Lower lobe of right lung (tissue), 2 donors: Measurements from ENCODE around the gene IL12B. TPM values are rescaled to one million over a fixed set of nuclear protein-coding genes. Genes with fewer than 3 reads are reported as not detected.
A peak's percentile ranks its signal among the peaks of the same experiment; 100 is the strongest.
"Not testable (repeated sequence)": the region's sequence is repeated elsewhere in the genome, so short reads cannot be mapped to it uniquely, and the experiment has no call there.

Source experiments
- ATAC-seq, 2 donors: fragments of 200-7000 bp; cut with Tn5 transposase; one replicate each; pipeline ENCODE4 v1.9.1; 2020 to 2022; ENCODE audit warnings: mild to moderate bottlenecking in 2 of 2, moderate library complexity in 2 of 2
- DNase-seq: peaks from one replicate; pipeline ENCODE4 v3.0.0-alpha.2; 2020
- H3K27ac ChIP-seq: fragments of 200-600 bp; one replicate; pipeline ENCODE4 v1.8.0; 2022
- H3K27me3 ChIP-seq: fragments of 200-600 bp; one replicate; pipeline ENCODE4 v1.8.0; 2022; ENCODE audit warnings: low read depth
- H3K36me3 ChIP-seq: fragments of 200-600 bp; one replicate; pipeline ENCODE4 v1.8.0; 2022; ENCODE audit warnings: mild to moderate bottlenecking
- H3K4me1 ChIP-seq: fragments of 200-600 bp; one replicate; pipeline ENCODE4 v1.8.0; 2022
- H3K4me3 ChIP-seq: fragments of 200-600 bp; one replicate; pipeline ENCODE4 v1.8.0; 2022; ENCODE audit warnings: mild to moderate bottlenecking
- H3K9me3 ChIP-seq: fragments of 200-600 bp; one replicate; pipeline ENCODE4 v1.8.0; 2022
- intact Hi-C: fragments of 100-400 bp; cut with DNase I; formaldehyde crosslinking; loops from one replicate; pipeline ENCODE4 v1.11.0; 2022
- total RNA-seq: library from RNA; stranded (reverse); fragmentation: NEBNext Ultra II Directional; extraction: Animal tissue kit (Norgen Biotek cat#: 25700); gene quantifications from one replicate; pipeline ENCODE4 v1.2.1, GENCODE V29; 2021
- TF ChIP-seq, protein P1 (sequence below): fragments of 200-600 bp; IDR thresholded peaks from one replicate; pipeline ENCODE4 v1.8.0; 2022; ENCODE audit warnings: antibody characterized with exemption, mild to moderate bottlenecking
- donor health status: DM: no; HTN: yes; CAD: no; lungs with severe emphysema.

The IL12B gene
- total RNA-seq, 1 donor from 2014 or later = not detected

- Histone ChIP-seq H3K36me3 (no peaks in the 10 kb centered on the region), H3K9me3 (no peaks in the 10 kb centered on the region), H3K4me1 (no peaks in the 10 kb centered on the region), H3K4me3 (no peak overlapping the region), H3K27ac (no peak overlapping the region), H3K27me3 (no peaks in the 10 kb centered on the region)
- no peak for DNase-seq
- TF ChIP-seq, protein P1, sequence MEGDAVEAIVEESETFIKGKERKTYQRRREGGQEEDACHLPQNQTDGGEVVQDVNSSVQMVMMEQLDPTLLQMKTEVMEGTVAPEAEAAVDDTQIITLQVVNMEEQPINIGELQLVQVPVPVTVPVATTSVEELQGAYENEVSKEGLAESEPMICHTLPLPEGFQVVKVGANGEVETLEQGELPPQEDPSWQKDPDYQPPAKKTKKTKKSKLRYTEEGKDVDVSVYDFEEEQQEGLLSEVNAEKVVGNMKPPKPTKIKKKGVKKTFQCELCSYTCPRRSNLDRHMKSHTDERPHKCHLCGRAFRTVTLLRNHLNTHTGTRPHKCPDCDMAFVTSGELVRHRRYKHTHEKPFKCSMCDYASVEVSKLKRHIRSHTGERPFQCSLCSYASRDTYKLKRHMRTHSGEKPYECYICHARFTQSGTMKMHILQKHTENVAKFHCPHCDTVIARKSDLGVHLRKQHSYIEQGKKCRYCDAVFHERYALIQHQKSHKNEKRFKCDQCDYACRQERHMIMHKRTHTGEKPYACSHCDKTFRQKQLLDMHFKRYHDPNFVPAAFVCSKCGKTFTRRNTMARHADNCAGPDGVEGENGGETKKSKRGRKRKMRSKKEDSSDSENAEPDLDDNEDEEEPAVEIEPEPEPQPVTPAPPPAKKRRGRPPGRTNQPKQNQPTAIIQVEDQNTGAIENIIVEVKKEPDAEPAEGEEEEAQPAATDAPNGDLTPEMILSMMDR = no peak
- no peak for ATAC-seq
- intact Hi-C loops = no loop called here
These were observed 23.5 kb upstream of the IL12B start for GRCh38 chr5:159353661-159354252.

DNA sequence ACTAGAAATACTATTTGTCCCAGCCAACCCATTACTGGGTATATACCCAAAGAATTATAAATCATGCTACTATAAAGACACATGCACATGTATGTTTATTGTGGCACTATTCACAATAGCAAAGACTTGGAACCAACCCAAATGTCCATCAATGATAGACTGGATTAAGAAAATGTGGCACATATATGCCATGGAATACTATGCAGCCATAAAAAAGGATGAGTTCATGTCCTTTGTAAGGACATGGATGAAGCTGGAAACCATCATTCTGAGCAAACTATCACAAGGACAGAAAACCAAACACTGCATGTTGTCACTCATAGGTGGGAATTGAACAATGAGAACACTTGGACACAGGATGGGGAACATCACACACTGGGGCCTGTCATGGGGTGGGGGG, 20.4 kb upstream of the IL12B start:
- DNase-seq, intact Hi-C loops: not testable (repeated sequence)

GRCh38 chr5:159350216-159350615, 19.9 kb upstream of the IL12B start:
- H3K36me3 ChIP-seq, DNase-seq, intact Hi-C loops, H3K4me3 ChIP-seq, H3K9me3 ChIP-seq, H3K27me3 ChIP-seq, ATAC-seq, H3K4me1 ChIP-seq, H3K27ac ChIP-seq: not testable (repeated sequence)

More for the DNA sequence above, 20.4 kb upstream of the IL12B start:
- ATAC-seq, H3K27me3 ChIP-seq, H3K9me3 ChIP-seq, H3K27ac ChIP-seq, H3K4me1 ChIP-seq, H3K36me3 ChIP-seq, H3K4me3 ChIP-seq: not testable (repeated sequence)

GRCh38 chr5:159345861-159346260, 15.6 kb upstream of the IL12B start:
- no peak overlapping the region for H3K27ac ChIP-seq
- H3K4me3 ChIP-seq = no peak overlapping the region
- intact Hi-C loops = no loop called here
- DNase-seq = no peak
- no peaks in the 10 kb centered on the region for H3K36me3 ChIP-seq
- H3K9me3 ChIP-seq = no peaks in the 10 kb centered on the region
- no peak for ATAC-seq
- H3K4me1 ChIP-seq = peaks cover 13% of the 10 kb centered on the region
- no peaks in the 10 kb centered on the region for H3K27me3 ChIP-seq
- TF ChIP-seq, protein P1 = no peak

DNA sequence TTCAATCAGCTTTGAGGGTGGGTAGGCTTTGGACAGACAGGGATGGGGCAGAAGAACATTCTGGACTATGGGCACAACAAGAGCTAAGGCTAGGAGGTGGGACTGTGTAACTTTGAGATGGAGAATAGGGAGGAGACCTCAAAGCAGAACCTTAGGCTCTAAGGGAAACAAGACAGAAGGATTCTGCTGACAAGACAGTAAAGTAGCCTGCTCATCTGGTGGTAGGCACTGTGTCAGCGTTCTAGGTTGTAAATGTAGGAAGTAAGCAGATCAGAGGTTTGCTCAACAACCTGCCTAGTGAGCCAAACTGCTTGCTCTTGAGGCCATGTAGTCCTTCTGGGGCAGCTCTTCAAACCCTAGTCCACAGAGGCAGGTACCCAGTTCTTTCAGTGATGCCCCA, 15.0 kb upstream of the IL12B start:
- Histone ChIP-seq H3K36me3 (no peaks in the 10 kb centered on the region), H3K4me1 (peaks cover 13% of the 10 kb centered on the region), H3K4me3 (no peak overlapping the region), H3K27ac (no peak overlapping the region), H3K9me3 (no peaks in the 10 kb centered on the region), H3K27me3 (no peaks in the 10 kb centered on the region)
- intact Hi-C loops = no loop called here
- TF ChIP-seq, protein P1 = no peak
- DNase-seq (no peak), ATAC-seq (peak in 1 of 2 donors; percentile 56)

DNA sequence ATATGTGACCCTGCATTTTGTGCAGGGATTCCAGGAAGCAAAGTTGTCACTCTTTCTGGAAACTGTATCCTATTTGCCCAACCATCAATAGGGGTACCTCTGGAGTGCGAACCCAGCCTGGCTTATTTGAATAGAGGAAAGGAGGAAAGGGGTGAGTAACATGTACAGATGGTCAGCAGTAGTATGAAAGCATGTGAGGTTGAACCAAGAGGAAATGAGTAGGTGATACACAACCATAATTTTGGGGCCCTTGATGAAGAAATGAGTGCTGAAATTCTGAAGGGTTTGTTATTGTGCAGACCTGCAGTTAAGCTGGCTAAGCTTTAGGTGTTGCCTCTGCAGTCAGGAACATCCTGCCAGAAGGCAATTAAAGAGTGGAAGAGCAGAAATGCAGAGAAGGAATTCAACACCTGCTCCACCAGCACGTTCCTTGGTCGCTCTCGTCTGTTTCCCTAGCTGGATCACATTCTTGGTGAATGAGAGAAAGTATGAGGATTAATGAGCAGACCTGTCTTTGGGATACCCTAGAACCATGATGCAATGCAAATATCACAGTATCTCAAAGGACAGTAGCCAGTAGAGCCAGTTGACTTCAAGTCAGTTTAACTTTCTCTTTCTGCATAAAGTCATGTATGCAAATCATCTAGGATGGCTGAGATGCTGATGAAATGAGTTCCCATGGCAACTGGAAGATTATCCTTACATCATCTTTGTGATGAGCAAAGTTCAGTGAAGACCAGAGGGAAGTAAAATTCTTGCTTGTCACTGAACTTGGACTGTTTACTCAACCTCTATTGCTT, 13.2 kb upstream of the IL12B start:
- H3K27ac ChIP-seq = no peak overlapping the region
- H3K27me3 ChIP-seq = no peaks in the 10 kb centered on the region
- H3K9me3 ChIP-seq = no peaks in the 10 kb centered on the region
- no peak for DNase-seq
- H3K36me3 ChIP-seq = no peaks in the 10 kb centered on the region
- TF ChIP-seq, protein P1 = no peak
- no peak for ATAC-seq
- H3K4me1 ChIP-seq = peaks cover 13% of the 10 kb centered on the region
- H3K4me3 ChIP-seq = no peak overlapping the region
- intact Hi-C loops = no loop called here
